Tibial nerve (tissue), 4 donors: ENCODE measurements around the gene ANAPC13. TPM values are rescaled to one million over a fixed set of nuclear protein-coding genes. Genes with fewer than 3 reads are reported as not detected.

ENCODE experiments used
- DNase-seq, 2 donors: peaks; one replicate each; pipeline ENCODE4 v3.0.0-alpha.2; 2019; ENCODE audit warnings: low spot score in 2 of 2
- H3K27ac ChIP-seq, 4 donors: fragments of 200-600 bp; sonication (generic) in 3 of 4; one replicate each; pipeline ENCODE4 v1.5.1; 2017 to 2019; ENCODE audit warnings: mild to moderate bottlenecking in 1 of 4
- H3K27me3 ChIP-seq, 2 donors: fragments of 200-600 bp; sonication (generic) in 1 of 2; one replicate each; pipeline versions ENCODE4 v1.5.1 to v1.6.0; 2017 to 2019
- H3K36me3 ChIP-seq, 3 donors: fragments of 200-600 bp; sonication (generic); one replicate each; pipeline ENCODE4 v1.5.1; 2018 to 2019
- H3K4me1 ChIP-seq, 4 donors: fragments of 200-600 bp; sonication (generic) in 3 of 4; one replicate each; pipeline ENCODE4 v1.5.1; 2017 to 2019
- H3K4me3 ChIP-seq, 4 donors: fragments of 200-600 bp; sonication (generic) in 3 of 4; one replicate each; pipeline ENCODE4 v1.5.1; 2017 to 2019; ENCODE audit warnings: mild to moderate bottlenecking in 1 of 4, moderate library complexity in 1 of 4
- H3K9me3 ChIP-seq, 4 donors: fragments of 200-600 bp; sonication (generic) in 3 of 4; one replicate each; pipeline ENCODE4 v1.5.1; 2017 to 2019
- CTCF ChIP-seq, 5 experiments: fragments of 200-600 bp in 3 of 5; fragments of 450-650 bp in 2 of 5; sonication (generic) in 3 of 5; IDR thresholded peaks; one replicate each; pipeline ENCODE4 v1.5.1; 2016 to 2019; ENCODE audit warnings: antibody characterized with exemption in 5 of 5, mild to moderate bottlenecking in 3 of 5, moderate library complexity in 2 of 5
- EP300 ChIP-seq, 2 donors: sonication (generic); formaldehyde crosslinking; IDR thresholded peaks; one replicate each; pipeline ENCODE4 v1.6.1; 2017; ENCODE audit warnings: antibody characterized with exemption in 2 of 2, mild to moderate bottlenecking in 1 of 2
- POLR2A ChIP-seq, 2 donors: fragments of 450-650 bp; IDR thresholded peaks; one replicate each; pipeline ENCODE4 v1.6.1; 2017; ENCODE audit warnings: antibody characterized with exemption in 2 of 2, mild to moderate bottlenecking in 2 of 2, moderate library complexity in 2 of 2
- WGBS, 2 donors: methylation state at CpG; one replicate each; pipeline ENCODE4 v1.1.5; 2018; 5-methylcytosine and 5-hydroxymethylcytosine counted together
- total RNA-seq, 4 donors: library from RNA; depleted of rRNA; stranded (reverse); fragments of >200 nt; gene quantifications; one replicate each; pipeline ENCODE4 v1.1.0, GENCODE V29; 2016

ANAPC13 gene
- total RNA-seq, 4 donors from 2014 or later, result 32.7 to 56.8 (median 49.1) TPM

DNA sequence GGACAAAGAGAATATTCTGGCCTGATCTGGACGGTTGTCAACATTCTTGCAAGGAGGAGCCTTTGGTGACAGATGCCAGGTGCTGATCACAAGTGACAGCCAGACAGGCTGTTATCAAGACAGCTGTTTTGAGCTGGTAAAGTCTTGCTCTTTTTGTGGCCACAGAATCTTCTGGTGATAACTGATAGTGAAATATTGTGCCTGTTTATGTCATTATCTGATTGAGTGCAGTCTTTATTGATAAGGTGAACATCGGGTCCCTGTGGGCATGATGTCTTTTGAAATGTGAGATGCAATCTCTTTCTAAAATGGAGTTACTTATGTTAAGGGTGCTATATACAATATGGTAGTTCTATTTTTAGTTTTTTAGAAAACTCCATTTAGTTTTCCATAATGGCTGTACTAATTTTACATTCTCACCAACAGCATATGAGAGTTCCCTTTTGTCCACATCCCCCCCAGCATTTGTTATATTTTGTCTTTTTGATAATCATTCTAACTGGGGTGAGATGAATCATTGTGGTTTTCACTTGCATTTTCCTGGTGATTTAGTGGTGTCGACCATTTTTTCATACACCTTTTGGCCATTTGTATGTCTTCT, 10.8 kb upstream of the ANAPC13 start:
- no peak for DNase-seq
- TF ChIP-seq CTCF (IDR thresholded peaks at IDR 0.05) (no peak), POLR2A (IDR thresholded peaks at IDR 0.05) (no peak), EP300 (IDR thresholded peaks at IDR 0.05) (no peak)
- Histone ChIP-seq H3K4me3 (no peak overlapping the region), H3K4me1 (peaks cover 0 to 14% (median 0%) of the 10 kb centered on the region in 4 donors), H3K9me3 (peaks cover 0 to 4% (median 0%) of the 10 kb centered on the region in 4 donors), H3K36me3 (peaks cover 0 to 51% (median 0%) of the 10 kb centered on the region in 3 donors), H3K27ac (no peak overlapping the region), H3K27me3 (no peaks in the 10 kb centered on the region)
- 70 to 81% methylated on average over 3 of the region's 3 CpGs for WGBS, 2 donors

DNA sequence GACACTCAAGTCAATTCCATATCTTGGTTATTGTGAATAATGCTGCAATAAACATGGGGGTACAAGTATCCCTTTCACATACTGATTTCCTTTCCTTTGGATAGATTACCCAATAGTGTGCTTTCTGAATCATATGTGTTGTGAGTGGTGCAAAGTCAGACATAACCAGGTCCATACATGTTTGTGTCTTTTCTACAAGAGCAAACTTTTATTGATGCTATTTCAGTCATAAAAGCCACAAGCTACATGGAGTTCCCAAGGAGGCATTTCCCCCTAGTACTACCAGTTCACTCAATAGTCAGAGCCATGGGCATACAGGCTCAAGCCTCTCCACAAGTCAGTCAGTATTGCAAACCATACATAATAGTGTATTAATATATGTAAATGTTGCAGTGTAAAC, 10.2 kb upstream of the ANAPC13 start:
- Histone ChIP-seq H3K4me1 (peaks cover 0 to 14% (median 0%) of the 10 kb centered on the region in 4 donors), H3K9me3 (peaks cover 0 to 3% (median 0%) of the 10 kb centered on the region in 4 donors), H3K4me3 (no peak overlapping the region), H3K27me3 (no peaks in the 10 kb centered on the region), H3K36me3 (peaks cover 0 to 46% (median 0%) of the 10 kb centered on the region in 3 donors), H3K27ac (no peak overlapping the region)
- no peak for DNase-seq
- TF ChIP-seq CTCF (IDR thresholded peaks at IDR 0.05) (no peak), POLR2A (IDR thresholded peaks at IDR 0.05) (no peak), EP300 (IDR thresholded peaks at IDR 0.05) (no peak)

- Histone ChIP-seq H3K9me3 (peaks cover 0 to 3% (median 0%) of the 10 kb centered on the region in 4 donors), H3K4me3 (no peak overlapping the region), H3K27me3 (no peaks in the 10 kb centered on the region), H3K27ac (no peak overlapping the region), H3K36me3 (peaks cover 0 to 35% (median 0%) of the 10 kb centered on the region in 3 donors), H3K4me1 (peaks cover 0 to 16% (median 0%) of the 10 kb centered on the region in 4 donors)
- 48 to 52% methylated on average over 5 of the region's 5 CpGs for WGBS, 2 donors
- TF ChIP-seq CTCF (IDR thresholded peaks at IDR 0.05) (no peak), EP300 (IDR thresholded peaks at IDR 0.05) (no peak), POLR2A (IDR thresholded peaks at IDR 0.05) (no peak)
- no peak for DNase-seq
Observed at GRCh38 chr3:134494495-134494894, 8.7 kb upstream of the ANAPC13 start.

DNA sequence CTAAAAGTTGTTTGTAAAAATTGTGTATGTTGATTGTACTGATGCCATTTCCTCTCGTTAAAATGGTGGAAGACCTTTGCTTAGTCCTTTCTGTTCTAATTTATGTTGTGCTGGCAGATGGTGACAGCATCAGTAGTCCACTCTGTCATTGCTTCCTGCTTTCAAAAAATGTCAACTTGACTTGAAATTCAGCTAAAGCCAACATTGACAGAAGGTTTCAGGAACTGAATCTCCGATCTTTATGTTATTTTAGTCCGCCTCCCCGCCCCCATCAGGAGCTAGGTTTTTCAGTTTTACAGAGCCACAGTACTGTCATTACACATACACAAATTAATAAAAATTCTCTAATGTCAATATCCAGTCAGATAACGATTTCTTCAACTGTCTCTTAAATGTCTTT, 1.6 kb upstream of the ANAPC13 start:
- DNase-seq, result no peak
- peaks cover 0 to 56% (median 24%) of the 10 kb centered on the region in 4 donors for H3K4me1 ChIP-seq
- H3K4me3 ChIP-seq, result peak overlapping the region in 2 of 4 donors; percentile 79 to 98
- H3K36me3 ChIP-seq, result peaks cover 0 to 2% (median 1%) of the 10 kb centered on the region in 3 donors
- no peaks in the 10 kb centered on the region for H3K9me3 ChIP-seq
- no peaks in the 10 kb centered on the region for H3K27me3 ChIP-seq
- no peak for TF ChIP-seq POLR2A (IDR thresholded peaks at IDR 0.05)
- no peak for TF ChIP-seq EP300 (IDR thresholded peaks at IDR 0.05)
- no peak for TF ChIP-seq CTCF (IDR thresholded peaks at IDR 0.05)
- 49 to 50% methylated on average over 5 of the region's 5 CpGs for WGBS, 2 donors
- peak overlapping the region in 2 of 4 donors; percentile 98 to 99 for H3K27ac ChIP-seq

DNA sequence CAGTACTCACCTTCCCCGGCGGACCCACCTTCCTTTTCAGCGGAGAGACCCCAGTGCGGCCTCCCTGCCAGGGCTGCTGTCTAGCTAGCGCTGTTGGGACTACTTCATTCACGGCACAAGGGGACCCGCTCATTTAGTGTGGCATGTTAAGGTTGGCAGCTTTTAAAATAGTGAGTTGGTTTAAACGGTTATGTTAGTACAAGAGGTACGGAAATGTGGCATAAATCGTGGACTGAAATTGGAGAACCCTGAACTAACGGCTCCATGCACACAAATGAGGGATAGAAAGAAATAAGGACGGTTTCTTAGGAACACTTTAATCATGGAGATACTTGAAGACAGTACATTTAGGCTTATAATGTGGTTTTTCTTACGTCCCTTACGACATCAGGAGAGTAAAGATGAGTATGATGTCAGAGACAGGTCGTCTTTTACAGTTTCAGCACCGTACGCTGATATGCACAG, 824 bp upstream of the ANAPC13 start:
- Histone ChIP-seq H3K9me3 (no peaks in the 10 kb centered on the region), H3K36me3 (peaks cover 0 to 10% (median 9%) of the 10 kb centered on the region in 3 donors), H3K27ac (peak overlapping the region; percentile 94 to 99 (median 96)), H3K4me3 (peak overlapping the region; percentile 79 to 98 (median 90)), H3K4me1 (peaks cover 0 to 53% (median 24%) of the 10 kb centered on the region in 4 donors), H3K27me3 (no peaks in the 10 kb centered on the region)
- no peak for DNase-seq
- WGBS, 2 donors, result 1% methylated on average over 12 to 15 of the region's 17 CpGs
- no peak for TF ChIP-seq POLR2A (IDR thresholded peaks at IDR 0.05)
